Pons (tissue), 1 donor: ENCODE measurements around the gene PRPF40B.

Experiments used
- DNase-seq: peaks from one replicate; pipeline ENCODE4 v3.0.0-alpha.2; 2016; ENCODE audit warnings: low spot score

Gene PRPF40B

GRCh38 chr12:49684310-49684854 is 61.0 kb downstream of the PRPF40B start:
- DNase-seq, result no peak

- DNase-seq, result no peak
Measured at GRCh38 chr12:49687941-49688340, 64.6 kb downstream of the PRPF40B start.

- no peak for DNase-seq
Measured at GRCh38 chr12:49689237-49689636, 65.9 kb downstream of the PRPF40B start.

- DNase-seq, result no peak
Measured at GRCh38 chr12:49689785-49690184, 66.4 kb downstream of the PRPF40B start.

GRCh38 chr12:49692851-49693250 is 69.5 kb downstream of the PRPF40B start:
- DNase-seq, result no peak

GRCh38 chr12:49693931-49694444 is 70.6 kb downstream of the PRPF40B start:
- no peak for DNase-seq
